Keratinocyte (primary cell): ENCODE measurements around the gene CD79A.

Source experiments
- EZH2 ChIP-seq: IDR thresholded peaks from one replicate; pipeline ENCODE4 v1.6.1; 2012; ENCODE audit warnings: inconsistent platforms, mild to moderate bottlenecking, low read length, moderate library complexity
- TF ChIP-seq, protein P1 (sequence below), 3 experiments: IDR thresholded peaks in 1 of 3; conservative IDR thresholded peaks in 1 of 3; optimal IDR thresholded peaks in 1 of 3; 2 replicates in 2 of 3; 3 replicates in 1 of 3; pipeline versions ENCODE3 to v1.5.1; 2011; ENCODE audit warnings: low read length in 3 of 3, mild to moderate bottlenecking in 3 of 3, moderate library complexity in 2 of 3, control low read depth in 1 of 3, inconsistent platforms in 1 of 3; ENCODE audit not compliant: insufficient read depth in 2 of 3; ENCODE audit errors: extremely low read depth in 1 of 3

DNA sequence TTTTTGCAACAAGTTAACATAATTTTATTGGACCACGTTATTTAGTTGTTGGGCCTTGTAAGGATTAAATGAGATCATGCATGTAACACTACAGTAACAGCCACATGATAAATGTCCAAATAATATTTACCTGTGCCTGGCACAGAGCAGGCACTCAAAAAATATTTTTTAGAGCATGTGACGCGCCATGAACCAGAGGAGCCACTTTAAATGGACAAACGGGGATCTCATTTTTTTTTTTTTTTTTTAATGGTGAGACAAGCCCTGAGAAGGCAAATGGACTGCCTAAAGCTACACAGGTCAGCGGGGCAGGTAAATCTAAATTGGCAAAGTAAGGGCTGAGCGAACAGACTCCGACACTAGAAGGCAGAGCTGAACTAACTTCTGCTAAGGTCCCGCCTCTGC, 17.9 kb upstream of the CD79A start:
- TF ChIP-seq, protein P1, sequence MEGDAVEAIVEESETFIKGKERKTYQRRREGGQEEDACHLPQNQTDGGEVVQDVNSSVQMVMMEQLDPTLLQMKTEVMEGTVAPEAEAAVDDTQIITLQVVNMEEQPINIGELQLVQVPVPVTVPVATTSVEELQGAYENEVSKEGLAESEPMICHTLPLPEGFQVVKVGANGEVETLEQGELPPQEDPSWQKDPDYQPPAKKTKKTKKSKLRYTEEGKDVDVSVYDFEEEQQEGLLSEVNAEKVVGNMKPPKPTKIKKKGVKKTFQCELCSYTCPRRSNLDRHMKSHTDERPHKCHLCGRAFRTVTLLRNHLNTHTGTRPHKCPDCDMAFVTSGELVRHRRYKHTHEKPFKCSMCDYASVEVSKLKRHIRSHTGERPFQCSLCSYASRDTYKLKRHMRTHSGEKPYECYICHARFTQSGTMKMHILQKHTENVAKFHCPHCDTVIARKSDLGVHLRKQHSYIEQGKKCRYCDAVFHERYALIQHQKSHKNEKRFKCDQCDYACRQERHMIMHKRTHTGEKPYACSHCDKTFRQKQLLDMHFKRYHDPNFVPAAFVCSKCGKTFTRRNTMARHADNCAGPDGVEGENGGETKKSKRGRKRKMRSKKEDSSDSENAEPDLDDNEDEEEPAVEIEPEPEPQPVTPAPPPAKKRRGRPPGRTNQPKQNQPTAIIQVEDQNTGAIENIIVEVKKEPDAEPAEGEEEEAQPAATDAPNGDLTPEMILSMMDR (optimal IDR thresholded peaks at IDR 0.05 in 1 of 3, IDR thresholded peaks at IDR 0.05 in 1 of 3, conservative IDR thresholded peaks at IDR 0.05 in 1 of 3; ENCODE audit: extremely low read depth in 1 of 3, insufficient read depth in 2 of 3, low read length in 3 of 3), result peak in 1 of 3 experiments; percentile 40
- no peak for TF ChIP-seq EZH2
